ENCODE results near the gene CCDC88A. TPM values are rescaled to one million over a fixed set of nuclear protein-coding genes. Genes with fewer than 3 reads are reported as not detected.

CCDC88A gene
- total and polyA plus RNA-seq, 2 donors (not counting 3 experiments of a cell fraction or from before 2014, with no cell fraction given) = 21.1 to 77.4 TPM

DNA sequence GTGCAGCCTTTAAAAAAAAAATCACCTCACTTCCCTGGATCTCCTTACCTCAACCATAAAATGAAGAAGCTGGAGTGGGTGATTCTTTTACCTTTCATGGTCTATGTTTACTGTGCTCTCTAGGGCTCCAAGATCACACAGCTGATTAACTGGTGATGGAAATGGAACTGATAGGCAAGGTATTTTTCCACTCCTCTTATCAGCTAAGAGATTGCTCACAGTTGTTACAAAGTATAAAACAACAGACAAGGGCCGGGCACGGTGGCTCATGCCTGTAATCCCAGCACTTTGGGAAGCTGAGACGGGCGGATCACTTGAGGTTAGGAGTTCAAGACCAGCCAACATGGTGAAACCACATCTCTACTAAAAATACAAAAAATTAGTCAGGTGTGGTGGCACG, 172.6 kb downstream of the CCDC88A start:
- Histone ChIP-seq H3K9me3 (replicated peaks; ENCODE audit: control insufficient read depth, insufficient read depth, low read length) (no peaks in the 10 kb centered on the region), H4K20me1 (replicated peaks; ENCODE audit: control insufficient read depth, extremely low read depth, insufficient read depth, low read length) (no peaks in the 10 kb centered on the region), H3K36me3 (ENCODE audit: control insufficient read depth in 2 of 2, extremely low read depth in 1 of 2, insufficient read depth in 2 of 2, low read length in 2 of 2) (peaks cover 0 to 3% of the 10 kb centered on the region in 2 experiments), H3K9ac (replicated peaks; ENCODE audit: extremely low read depth, insufficient read depth, low read length) (no peak overlapping the region), H3K79me2 (ENCODE audit: control insufficient read depth, insufficient read depth, low read length) (no peaks in the 10 kb centered on the region), H3K27ac (ENCODE audit: insufficient read depth, low read depth, low read length) (no peak overlapping the region), H3K9me1 (replicated peaks; ENCODE audit: control insufficient read depth, extremely low read depth, insufficient read depth, low read length) (no peaks in the 10 kb centered on the region), H2AFZ (ENCODE audit: low read depth, low read length) (no peak overlapping the region), H3K4me3 (replicated peaks in 1 of 3; ENCODE audit: insufficient read depth in 1 of 3, low read depth in 1 of 3, low read length in 3 of 3) (no peak overlapping the region), H3K4me2 (ENCODE audit: insufficient read depth, low read length) (no peak overlapping the region), H3K27me3 (ENCODE audit: control insufficient read depth in 2 of 2, insufficient read depth in 2 of 2, low read length in 2 of 2) (no peaks in the 10 kb centered on the region), H3K4me1 (ENCODE audit: control insufficient read depth, extremely low read depth, insufficient read depth, low read length) (no peaks in the 10 kb centered on the region)
- no TSS peak for BruUV-seq (replicated peaks)
- TF ChIP-seq MYC (IDR thresholded peaks at IDR 0.05; ENCODE audit: low read depth, low read length) (no peak), POLR2AphosphoS5 (IDR thresholded peaks at IDR 0.05; ENCODE audit: insufficient read depth, low read depth, low read length) (no peak), GATA2 (IDR thresholded peaks at IDR 0.05; ENCODE audit: insufficient read depth, insufficient read length, low read depth, low read length) (no peak), EZH2 (IDR thresholded peaks at IDR 0.05; ENCODE audit: borderline replicate concordance, low read depth, low read length, severe bottlenecking) (no peak), FOS (IDR thresholded peaks at IDR 0.05; ENCODE audit: borderline replicate concordance, insufficient read depth, low read length) (no peak), JUN (IDR thresholded peaks at IDR 0.05; ENCODE audit: borderline replicate concordance, insufficient read depth, insufficient read length, low read depth) (no peak), POLR2A (IDR thresholded peaks at IDR 0.05; ENCODE audit: low read depth, low read length) (no peak)
- TF ChIP-seq, protein P1, sequence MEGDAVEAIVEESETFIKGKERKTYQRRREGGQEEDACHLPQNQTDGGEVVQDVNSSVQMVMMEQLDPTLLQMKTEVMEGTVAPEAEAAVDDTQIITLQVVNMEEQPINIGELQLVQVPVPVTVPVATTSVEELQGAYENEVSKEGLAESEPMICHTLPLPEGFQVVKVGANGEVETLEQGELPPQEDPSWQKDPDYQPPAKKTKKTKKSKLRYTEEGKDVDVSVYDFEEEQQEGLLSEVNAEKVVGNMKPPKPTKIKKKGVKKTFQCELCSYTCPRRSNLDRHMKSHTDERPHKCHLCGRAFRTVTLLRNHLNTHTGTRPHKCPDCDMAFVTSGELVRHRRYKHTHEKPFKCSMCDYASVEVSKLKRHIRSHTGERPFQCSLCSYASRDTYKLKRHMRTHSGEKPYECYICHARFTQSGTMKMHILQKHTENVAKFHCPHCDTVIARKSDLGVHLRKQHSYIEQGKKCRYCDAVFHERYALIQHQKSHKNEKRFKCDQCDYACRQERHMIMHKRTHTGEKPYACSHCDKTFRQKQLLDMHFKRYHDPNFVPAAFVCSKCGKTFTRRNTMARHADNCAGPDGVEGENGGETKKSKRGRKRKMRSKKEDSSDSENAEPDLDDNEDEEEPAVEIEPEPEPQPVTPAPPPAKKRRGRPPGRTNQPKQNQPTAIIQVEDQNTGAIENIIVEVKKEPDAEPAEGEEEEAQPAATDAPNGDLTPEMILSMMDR (IDR thresholded peaks at IDR 0.05; ENCODE audit: extremely low read depth in 1 of 2, insufficient read depth in 1 of 2, low read depth in 1 of 2, low read length in 2 of 2) = no peak
- ChIA-PET CTCF (interaction anchor here (0.6 to 1.1 kb wide), 3 partner anchors 11 to 185 kb away, joined by 3 to 4 read pairs (median 4); no protein-coding TSS in a partner anchor), POLR2A (interaction anchor here (0.6 kb wide), 1 partner anchor 30 kb away, joined by 3 read pairs; no protein-coding TSS in a partner anchor)
- DNase-seq (ENCODE audit: low read depth, low spot score) (no peak), FAIRE-seq (no peak)
- dilution Hi-C loops (cut with MboI; ENCODE audit: extremely low pct_ligation_motif_present, low sequenced_read_pairs) (no loop called here), intact Hi-C loops (cut with micrococcal nuclease) (no loop called here)

Data from endothelial cell of umbilical vein (primary cell).